ENCODE data around the gene GCN1.

GCN1 gene, protein sequence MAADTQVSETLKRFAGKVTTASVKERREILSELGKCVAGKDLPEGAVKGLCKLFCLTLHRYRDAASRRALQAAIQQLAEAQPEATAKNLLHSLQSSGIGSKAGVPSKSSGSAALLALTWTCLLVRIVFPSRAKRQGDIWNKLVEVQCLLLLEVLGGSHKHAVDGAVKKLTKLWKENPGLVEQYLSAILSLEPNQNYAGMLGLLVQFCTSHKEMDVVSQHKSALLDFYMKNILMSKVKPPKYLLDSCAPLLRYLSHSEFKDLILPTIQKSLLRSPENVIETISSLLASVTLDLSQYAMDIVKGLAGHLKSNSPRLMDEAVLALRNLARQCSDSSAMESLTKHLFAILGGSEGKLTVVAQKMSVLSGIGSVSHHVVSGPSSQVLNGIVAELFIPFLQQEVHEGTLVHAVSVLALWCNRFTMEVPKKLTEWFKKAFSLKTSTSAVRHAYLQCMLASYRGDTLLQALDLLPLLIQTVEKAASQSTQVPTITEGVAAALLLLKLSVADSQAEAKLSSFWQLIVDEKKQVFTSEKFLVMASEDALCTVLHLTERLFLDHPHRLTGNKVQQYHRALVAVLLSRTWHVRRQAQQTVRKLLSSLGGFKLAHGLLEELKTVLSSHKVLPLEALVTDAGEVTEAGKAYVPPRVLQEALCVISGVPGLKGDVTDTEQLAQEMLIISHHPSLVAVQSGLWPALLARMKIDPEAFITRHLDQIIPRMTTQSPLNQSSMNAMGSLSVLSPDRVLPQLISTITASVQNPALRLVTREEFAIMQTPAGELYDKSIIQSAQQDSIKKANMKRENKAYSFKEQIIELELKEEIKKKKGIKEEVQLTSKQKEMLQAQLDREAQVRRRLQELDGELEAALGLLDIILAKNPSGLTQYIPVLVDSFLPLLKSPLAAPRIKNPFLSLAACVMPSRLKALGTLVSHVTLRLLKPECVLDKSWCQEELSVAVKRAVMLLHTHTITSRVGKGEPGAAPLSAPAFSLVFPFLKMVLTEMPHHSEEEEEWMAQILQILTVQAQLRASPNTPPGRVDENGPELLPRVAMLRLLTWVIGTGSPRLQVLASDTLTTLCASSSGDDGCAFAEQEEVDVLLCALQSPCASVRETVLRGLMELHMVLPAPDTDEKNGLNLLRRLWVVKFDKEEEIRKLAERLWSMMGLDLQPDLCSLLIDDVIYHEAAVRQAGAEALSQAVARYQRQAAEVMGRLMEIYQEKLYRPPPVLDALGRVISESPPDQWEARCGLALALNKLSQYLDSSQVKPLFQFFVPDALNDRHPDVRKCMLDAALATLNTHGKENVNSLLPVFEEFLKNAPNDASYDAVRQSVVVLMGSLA (N-terminal part only)

DNA sequence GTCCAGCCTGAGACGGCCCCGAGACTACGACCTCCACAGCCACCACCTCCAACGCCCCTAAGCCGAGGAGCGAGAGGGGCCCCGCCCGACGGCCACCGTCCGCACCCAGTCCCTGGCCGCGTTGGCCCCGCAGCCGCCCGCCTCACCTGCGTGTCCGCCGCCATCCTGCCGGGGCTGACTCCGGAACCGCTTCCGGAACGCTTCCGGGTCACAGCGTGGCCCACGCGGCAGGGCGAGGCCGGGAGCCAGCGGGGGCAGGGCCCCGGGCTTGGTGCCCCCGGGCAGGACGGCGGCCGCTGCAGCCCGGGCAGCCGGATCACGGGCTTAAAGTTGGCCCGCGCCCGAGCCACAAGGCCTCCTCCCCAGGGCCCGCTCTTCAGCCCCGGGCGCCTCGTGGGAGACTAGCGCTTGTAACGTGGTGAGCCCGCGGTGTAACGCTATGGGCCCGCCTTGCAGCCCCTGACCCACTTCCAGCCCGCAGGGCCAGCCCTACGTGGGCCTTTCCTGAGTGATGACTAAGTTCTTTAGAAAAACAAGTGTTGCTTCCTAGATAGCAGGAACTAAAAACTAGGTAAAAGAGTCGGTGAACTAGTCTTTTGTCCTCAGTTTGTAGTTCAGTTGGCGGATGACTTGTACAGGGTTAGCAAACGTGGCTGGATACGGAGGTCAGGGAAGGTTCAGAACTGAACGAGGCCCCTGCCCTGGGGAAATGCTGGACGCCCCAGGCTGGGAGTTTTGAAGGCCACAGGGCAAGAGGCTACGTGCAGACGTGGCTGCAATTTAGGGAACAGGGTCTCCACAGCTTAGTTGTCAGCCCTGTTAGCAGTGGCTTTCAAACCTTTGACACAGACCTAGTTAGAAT, at the start of gene GCN1:
GCN1 (minus strand) TSS at position 182 of the 862 bp plus-strand sequence; CDS start at position 164, 18 bp downstream.
- TF ChIP-seq, protein P1, sequence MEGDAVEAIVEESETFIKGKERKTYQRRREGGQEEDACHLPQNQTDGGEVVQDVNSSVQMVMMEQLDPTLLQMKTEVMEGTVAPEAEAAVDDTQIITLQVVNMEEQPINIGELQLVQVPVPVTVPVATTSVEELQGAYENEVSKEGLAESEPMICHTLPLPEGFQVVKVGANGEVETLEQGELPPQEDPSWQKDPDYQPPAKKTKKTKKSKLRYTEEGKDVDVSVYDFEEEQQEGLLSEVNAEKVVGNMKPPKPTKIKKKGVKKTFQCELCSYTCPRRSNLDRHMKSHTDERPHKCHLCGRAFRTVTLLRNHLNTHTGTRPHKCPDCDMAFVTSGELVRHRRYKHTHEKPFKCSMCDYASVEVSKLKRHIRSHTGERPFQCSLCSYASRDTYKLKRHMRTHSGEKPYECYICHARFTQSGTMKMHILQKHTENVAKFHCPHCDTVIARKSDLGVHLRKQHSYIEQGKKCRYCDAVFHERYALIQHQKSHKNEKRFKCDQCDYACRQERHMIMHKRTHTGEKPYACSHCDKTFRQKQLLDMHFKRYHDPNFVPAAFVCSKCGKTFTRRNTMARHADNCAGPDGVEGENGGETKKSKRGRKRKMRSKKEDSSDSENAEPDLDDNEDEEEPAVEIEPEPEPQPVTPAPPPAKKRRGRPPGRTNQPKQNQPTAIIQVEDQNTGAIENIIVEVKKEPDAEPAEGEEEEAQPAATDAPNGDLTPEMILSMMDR (IDR thresholded peaks at IDR 0.05; ENCODE audit: insufficient read depth, low read length, missing control alignments), result no peak
- no peak for DNase-seq (ENCODE audit: low read depth, low spot score)
- ChIA-PET CTCF (interaction anchor here (16.5 kb wide), 1 partner anchor 30 kb away, joined by 280 read pairs; no protein-coding TSS in a partner anchor), POLR2A (interaction anchor here (0.6 to 8.0 kb wide), 2 partner anchors 34 to 97 kb away, joined by 3 to 139 read pairs; partner anchors contain the start of genes RNU4-1 and RNU4-2)
- H3K4me3 ChIP-seq (ENCODE audit: low read depth, low read length), result peak within 1 kb of the TSS; percentile 84

DNA sequence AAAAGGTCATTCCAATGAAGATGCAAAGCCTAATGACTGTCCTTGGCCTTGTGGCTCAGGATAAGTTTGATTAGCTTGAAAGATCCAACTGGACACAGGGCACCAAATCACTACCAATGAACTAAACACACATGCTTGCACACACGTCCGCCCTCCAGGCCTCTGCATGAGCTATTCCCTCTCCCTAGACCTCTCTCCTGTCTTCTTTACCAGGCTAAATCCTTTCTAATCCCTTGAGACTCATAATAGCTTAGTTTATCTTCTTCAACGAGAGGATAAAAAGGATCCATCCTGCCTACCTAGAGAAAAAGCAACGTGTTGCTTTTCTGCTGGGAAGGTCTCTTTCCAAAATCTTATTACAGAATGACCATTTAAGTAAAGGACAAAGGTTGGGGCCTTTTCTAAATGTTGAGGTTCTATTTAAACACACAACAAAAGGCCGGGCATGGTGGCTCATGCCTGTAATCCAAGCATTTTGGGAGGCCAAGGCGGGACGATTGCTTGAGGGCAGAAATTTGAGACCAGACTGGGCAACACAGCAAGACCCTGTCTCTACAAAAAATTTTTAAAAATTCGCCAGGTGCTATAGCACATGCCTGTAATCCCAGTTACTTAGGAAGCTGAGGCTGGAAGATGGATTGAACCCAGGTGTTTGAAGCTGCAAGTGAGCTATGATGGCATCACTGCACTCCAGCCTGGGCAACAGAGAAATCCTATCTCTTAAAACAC, 48.6 kb upstream of the GCN1 start:
- DNase-seq (ENCODE audit: low read depth, low spot score), result no peak
- ChIA-PET POLR2A (interaction anchor here (0.6 to 3.3 kb wide), 7 partner anchors 8 to 48 kb away, joined by 3 to 18 read pairs (median 4); partner anchors contain the start of genes RNU4-2 and RPLP0), CTCF (interaction anchor here (10.5 to 25.2 kb wide), 3 partner anchors 6 to 19 kb away, joined by 123 to 412 read pairs (median 175); partner anchors contain the start of gene PXN)
- TF ChIP-seq, protein P1 (IDR thresholded peaks at IDR 0.05; ENCODE audit: insufficient read depth, low read length, missing control alignments), result no peak
- no peak overlapping the region for H3K4me3 ChIP-seq (ENCODE audit: low read depth, low read length)

DNA sequence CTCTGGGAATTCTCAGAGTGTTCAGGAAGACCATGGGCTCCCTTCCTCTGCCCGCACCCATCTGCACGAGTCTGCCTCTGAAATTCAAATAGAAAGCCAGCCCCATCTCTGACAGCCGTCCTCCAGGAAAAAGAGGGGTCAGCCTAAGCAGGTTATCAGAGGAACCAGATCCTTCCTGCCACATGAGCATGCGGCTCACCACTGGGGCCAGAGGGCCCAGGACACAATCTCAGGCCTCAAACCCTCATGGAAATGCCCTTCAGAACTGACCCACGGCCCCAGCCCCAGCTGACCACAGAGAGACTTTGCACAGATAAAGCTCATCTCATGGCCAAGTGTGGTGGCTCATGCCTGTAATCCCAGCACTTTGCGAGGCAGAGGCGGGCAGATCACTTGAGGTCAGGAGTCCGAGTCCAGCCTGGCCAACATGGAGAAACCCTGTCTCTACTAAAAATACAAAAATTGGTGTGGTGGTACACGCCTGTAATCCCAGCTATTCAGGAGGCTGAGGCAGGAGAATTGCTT, 47.8 kb upstream of the GCN1 start:
- CTCF ChIA-PET, result interaction anchor here (10.5 to 25.2 kb wide), 2 partner anchors 13 to 19 kb away, joined by 175 to 412 read pairs; partner anchors contain the start of gene PXN
- no peak for DNase-seq (ENCODE audit: low read depth, low spot score)
- POLR2A ChIA-PET, result interaction anchor here (0.8 to 1.1 kb wide), 3 partner anchors 7 to 14 kb away, joined by 3 to 4 read pairs (median 3); no protein-coding TSS in a partner anchor

DNA sequence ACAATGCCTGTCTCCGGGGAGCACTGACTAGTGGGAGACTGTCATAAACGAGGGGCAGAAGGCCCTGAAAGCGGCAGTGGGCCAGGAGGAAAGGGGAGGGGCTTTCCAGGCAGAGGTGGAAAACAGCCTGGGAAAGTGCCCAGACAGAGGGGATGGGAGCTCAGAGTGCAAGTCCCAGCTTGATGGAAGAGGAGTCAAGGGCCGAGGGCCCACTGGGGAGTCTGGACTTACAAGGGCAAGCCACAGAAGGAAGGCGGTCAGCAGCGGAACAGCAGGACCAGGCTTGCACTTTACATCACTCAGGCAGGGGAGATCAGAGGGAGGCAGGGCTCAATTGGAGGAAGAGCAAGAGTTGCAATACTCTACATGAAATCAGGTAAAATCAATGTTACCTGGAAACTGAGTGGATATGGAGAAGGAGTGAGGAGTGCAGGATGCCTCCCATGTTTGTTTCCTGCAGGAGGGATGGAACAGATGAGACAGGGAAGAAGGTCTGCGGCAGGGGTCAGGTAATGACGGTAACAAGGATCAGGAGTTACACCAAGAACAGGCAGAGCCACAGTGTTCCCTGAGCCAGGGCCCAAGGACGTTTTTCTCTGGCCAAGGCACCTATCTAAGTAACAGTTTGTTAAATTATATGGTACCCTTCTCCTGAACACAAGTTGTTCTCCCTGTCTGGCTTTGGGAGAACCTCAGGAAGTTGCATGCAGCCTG, 47.2 kb upstream of the GCN1 start:
- TF ChIP-seq, protein P1 (IDR thresholded peaks at IDR 0.05; ENCODE audit: insufficient read depth, low read length, missing control alignments), result no peak
- H3K4me3 ChIP-seq (ENCODE audit: low read depth, low read length), result no peak overlapping the region
- no peak for DNase-seq (ENCODE audit: low read depth, low spot score)
- ChIA-PET POLR2A (no interaction called here), CTCF (interaction anchor here (10.5 to 25.2 kb wide), 2 partner anchors 12 to 20 kb away, joined by 175 to 412 read pairs; partner anchors contain the start of gene PXN)

More for the DNA sequence above, 47.8 kb upstream of the GCN1 start:
- no peak overlapping the region for H3K4me3 ChIP-seq (ENCODE audit: low read depth, low read length)
- TF ChIP-seq, protein P1 (IDR thresholded peaks at IDR 0.05; ENCODE audit: insufficient read depth, low read length, missing control alignments), result no peak
